ENCODE data around the gene MYBPC2.
A peak's percentile ranks its signal among the peaks of the same experiment; 100 is the strongest.
"Not testable (repeated sequence)": the region's sequence is repeated elsewhere in the genome, so short reads cannot be mapped to it uniquely, and the experiment has no call there.

The MYBPC2 gene

DNA sequence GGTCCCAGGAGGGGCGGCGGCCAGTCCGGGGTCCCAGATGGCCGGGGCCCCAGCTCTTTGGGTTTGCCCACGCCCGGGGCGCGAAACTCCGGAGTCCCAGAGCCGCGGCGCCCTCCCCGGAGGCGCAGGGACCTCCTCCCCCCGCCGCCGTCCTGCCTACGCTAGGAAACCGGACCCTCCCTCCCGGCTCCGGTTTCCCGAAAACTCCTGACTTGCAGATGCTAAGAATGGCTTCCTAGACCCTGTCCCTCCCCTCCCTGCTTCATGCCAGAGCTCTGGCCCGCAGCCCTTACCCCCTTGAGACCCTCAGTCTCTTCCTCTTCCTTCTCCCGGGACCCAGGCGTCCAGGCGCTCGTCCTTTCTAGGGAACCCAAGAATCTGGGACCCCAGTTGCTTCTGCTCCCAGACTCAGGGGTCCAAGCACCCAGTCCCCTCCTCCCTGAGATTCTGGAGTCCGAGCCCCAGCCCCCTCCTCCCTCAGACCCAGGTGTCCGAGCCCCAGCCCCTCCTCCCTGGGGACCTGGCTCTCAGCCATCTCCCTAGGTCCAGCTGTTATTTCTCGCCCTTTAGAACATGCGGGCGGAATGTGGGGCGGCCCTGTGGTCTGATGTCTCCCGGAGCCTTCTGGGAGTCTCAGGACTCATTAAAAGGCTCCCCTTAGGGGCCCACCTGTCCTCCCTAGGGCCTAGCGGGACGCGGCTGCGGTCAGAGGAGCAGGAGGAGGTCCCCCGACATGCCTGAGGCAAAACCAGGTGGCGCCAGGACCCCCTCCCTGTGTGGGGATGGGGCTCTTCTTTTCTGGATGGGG lies at the start of gene MYBPC2:
Gene MYBPC2, plus strand, starts transcription at position 672 of the 808 bp plus-strand sequence. Its CDS starts 62 bp downstream, at position 734.
- DNase-seq (ENCODE audit: low read depth) = no peak

DNA sequence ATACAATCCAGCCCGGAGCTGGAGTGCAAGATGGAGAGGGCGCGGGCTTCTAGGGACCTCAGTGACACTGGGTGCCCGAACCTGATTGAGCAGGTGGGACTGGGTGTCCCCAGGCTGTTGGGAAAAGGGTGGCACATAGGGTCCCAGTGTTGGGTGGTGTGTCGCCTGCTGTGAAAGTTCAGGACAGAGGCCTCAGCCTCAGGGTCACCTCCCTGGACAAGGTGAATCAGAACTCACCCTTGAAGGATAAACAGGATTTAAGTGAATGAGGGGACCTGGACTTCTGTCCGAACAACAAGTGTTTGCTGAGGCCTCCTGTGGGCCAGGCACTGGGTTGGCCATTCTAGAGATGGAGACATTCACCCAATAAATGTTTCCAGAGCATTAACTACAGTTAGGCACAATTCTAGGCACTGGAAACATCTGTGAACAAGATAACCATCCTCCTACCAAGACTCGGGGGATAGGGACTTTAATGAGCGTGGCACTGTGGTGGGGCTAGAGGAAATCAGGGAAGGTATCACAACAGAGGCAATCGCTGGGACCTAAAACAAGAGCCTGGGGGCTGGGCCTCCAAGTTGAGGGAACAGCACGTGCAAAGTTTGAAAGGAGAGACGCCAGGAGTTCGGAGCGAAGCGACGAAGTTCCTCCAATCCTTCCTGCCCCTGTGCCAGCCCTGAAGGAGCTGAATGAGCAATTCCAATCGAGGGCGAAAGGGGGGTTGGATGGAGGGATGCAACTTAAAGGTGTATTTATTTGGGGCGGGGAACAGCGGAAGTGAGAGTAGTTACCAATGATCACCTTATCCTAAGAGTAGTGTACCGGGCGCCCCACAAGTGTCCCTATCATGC lies 49.5 kb upstream of the MYBPC2 start:
- no peak for DNase-seq (ENCODE audit: low read depth)

DNA sequence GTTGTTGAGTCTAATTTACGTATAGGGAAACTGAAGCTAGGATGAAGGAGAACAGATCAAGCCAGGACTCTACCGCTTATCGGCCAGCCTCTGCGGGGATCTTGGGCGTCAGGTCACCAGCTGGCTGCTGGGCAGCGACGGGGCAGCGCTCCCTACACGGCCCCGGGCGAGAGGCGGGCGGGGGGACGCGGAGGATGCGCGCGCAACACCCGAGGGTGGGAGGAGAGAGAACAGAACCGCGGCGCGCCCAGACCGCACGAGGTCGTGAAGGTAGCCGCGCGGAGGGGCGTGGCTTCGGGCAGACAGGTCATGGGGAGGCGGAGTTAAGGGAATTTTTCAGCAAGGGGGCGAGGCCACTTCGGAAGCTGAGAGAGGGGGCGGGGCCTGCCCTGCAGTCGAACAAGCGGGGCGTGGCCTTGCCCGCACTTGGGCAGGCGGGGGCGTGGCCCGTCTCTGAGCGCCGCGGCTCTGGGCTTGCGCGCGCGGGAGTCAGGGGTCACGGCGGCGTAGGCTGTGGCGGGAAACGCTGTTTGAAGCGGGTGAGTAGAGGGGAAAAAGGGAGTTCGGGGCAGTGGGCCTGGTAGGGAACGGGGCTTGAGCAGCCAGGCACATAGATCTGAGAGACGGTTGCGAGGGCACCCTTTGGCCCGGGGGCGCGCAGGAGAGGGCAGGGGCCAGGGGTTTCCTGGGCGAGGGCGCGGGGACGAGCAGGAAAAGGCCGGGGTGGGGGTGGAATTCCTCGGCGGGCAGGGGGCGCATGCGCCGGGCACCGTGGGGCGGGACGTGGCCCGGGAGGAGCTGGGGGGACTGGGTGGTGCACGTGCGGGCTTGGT lies 48.6 kb upstream of the MYBPC2 start, which contains the start of gene POLD1:
Gene POLD1, plus strand, starts transcription at position 496 of the 833 bp plus-strand sequence. CDS start 14,505 bp downstream, outside the sequence.
- DNase-seq (ENCODE audit: low read depth) = peak; percentile 86

DNA sequence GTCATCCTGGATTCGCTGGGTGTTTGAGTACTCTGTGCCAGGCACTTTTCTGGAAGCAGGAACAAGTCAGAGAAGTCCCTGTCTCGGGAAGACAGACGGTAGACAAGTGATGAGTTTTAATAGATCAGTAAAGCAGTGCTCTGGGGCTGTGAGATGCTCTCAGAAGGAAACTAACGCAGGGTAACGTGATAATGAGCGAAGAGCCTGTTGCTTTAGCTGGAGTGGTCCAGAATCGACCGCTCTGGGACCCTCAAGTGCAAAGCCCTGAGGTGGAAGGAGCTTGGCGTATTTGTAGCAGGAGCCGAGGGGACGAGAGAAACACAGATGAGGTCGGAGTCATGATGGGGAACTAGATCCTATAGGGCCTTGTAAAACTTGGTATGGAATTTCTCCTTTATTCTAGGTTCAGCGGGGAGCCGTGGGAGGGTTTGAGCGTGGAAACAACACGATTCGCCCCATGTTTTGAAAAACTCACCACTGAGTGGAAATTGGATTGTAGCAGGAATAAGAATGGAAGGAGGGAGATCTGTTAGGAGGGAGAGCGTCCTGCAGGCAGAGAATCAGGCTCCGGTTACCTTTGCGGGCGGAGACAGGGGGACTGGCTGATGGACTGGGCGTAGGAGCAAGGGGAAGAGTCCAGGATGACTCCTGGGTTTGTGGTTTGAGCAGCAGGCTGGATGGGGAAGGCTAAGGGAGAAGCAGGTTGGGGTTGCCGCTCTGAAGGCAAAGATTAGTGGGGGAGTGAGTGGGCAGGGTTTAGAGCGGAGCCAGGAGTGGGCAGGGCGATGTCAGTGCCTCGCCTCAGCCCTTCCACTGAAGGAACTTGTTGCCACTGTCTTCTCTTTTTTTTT lies 47.8 kb upstream of the MYBPC2 start:
- DNase-seq (ENCODE audit: low read depth) = no peak

DNA sequence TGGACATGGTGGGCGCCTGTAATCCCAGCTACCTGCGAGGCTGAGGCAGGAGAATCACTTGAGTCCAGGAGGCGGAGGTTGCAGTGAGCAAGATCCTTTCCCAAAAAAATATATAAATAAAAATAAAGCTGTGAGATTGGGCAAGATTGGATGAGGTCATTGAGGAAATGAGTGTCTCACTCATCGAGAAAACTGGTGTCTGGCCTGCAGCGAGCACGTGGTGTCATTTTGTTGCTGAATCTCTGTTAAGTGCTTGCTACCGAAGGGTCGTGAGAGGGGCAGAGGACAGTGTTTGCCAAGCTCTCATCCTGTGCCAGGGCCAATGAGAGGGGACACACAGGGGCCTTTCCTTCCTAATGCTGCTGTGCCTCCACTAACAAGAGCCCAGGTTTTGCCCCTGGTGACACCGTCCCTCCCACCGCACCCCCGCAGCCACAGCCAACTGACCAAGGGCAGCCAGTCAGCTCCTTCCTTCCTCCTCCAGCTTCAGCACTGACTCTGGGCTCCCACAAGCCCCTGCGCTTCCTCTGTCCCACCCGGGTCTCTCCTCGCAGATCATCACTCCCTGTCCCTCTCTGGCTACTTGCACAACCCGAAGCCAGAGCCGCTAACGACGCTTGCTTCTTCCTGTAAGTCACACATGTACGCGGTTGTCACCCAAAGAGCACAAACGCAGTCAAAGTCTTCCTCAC lies 45.4 kb upstream of the MYBPC2 start:
- DNase-seq (ENCODE audit: low read depth) = peak; percentile 54

DNA sequence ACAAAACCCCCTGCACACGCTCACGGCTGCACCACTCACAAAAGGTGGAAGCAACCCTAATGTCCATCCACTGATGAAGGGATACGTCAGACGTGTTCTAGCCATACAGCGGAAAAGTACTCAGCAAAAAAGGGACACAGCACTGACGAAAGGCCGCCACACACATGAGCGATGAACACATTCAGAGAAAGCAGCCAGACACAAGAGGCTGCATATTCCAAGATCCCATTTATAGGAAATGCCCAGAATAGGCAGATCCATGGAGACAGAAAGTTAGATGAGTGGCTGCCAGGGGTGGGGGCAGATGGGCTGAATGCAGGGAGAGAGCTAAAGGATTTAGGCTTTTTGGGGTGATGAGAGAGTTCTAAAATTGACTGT lies 44.8 kb upstream of the MYBPC2 start:
- no peak for DNase-seq (ENCODE audit: low read depth)

DNA sequence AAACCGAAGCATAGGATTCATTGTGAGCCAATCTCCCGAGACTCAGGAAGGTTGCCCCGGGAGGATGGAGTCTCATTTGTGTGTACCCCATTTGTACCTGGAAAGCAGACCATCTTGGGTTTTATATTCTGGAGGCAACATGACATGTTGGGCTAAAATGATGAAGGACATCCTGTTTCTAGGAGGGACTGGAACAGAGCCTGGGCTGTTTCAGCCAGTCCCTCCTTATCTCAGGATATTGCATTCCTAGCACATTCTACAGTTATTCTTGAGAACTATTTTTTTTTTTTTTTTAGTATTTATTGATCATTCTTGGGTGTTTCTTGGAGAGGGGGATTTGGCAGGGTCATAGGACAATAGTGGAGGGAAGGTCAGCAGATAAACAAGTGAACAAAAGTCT lies 42.4 kb upstream of the MYBPC2 start:
- DNase-seq (ENCODE audit: low read depth) = not testable (repeated sequence)

DNA sequence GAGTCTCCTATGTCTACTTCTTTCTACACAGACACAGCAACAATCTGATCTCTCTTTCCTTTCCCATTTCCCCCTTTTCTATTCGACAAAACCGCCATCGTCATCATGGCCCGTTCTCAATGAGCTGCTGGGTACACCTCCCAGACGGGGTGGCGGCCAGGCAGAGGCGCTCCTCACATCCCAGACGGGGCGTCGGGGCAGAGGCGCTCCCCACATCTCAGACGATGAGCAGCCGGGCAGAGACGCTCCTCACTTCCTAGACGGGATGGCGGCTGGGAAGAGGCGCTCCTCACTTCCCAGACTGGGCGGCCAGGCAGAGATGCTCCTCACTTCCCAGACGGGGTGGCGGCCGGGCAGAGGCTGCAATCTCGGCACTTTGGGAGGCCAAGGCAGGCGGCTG lies 41.7 kb upstream of the MYBPC2 start:
- DNase-seq (ENCODE audit: low read depth) = not testable (repeated sequence)

DNA sequence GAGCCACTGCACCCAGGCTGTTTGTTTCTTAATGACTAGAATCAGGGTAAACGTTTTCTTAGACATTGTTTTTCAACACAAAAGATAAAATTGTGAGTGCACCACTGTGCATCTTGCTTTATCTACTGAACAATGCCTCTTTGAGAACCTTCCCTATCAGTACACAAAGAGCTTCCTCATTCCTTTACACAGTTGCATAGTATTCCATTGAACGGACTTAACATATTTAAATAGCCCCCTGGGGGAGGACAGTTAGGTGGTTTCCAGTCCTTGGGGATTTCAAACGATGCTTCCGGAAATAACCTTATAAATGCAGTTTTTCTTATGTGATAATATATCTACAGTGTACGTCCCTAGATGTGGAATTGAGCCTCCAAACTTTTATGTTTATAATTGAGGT lies 39.9 kb upstream of the MYBPC2 start:
- no peak for DNase-seq (ENCODE audit: low read depth)

DNA sequence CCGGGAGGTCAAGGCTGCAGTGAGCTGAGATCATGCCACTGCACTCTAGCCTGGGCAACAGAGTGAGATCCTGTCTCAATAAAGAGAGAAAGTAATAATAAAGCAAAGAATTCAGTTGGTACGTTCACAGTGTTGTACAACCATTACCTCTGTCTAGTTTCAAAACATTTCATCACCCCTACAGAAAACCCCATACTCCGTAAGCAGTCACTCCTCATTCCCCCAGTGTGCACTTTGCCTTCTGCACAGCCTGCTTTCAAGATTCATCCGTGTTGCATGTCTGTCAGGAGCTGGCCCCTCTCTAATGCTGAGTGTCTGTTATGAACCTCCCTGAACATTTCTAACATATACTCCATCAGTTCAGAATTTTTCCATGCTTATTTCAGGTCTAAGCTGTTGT lies 39.1 kb upstream of the MYBPC2 start:
- no peak for DNase-seq (ENCODE audit: low read depth)

DNA sequence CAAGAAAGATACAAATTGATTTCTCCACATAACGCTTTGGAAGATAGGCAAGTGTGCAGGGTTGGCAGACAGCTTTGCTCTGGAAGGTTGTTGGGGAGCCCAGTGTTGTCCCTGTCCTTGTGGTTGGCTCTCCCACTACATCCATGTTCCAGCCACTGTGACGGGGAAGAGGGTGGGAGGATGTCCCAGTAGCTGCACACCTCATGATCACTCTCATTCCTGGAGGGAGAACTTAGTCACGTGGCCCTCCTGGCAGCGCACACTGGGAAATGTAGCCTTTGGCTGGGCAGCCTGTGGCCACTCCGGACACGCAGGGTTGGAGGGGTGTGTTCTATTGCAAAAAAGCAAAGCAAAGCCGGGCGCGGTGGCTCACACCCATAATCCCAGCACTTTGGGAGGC lies 38.7 kb upstream of the MYBPC2 start:
- no peak for DNase-seq (ENCODE audit: low read depth)

DNA sequence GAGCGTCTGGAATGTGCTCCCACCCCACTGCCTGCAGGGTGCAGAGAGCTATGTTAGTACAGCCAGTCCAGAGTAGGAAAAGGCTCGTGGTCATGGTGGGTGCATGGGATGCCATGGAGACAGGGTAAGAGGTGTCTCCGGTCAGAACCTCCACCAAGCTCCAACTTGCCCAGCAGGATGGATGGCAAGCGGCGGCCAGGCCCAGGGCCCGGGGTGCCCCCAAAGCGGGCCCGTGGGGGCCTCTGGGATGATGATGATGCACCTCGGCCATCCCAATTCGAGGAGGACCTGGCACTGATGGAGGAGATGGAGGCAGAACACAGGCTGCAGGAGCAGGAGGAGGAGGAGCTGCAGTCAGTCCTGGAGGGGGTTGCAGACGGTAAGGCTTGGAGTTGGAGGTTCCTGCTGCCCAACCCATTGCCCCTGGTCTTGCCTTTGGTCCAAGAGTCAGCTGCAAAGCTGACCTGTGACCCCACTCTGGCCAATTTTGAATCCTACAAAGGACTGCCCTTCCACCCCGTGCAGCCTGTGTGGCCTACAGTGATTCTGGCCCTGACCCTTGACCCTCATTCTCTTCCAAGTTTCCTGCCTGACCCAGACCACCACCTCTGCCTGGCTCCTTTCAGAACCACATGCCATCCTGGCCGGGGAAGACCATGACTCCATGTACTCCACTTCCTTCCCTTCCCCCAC lies 33.9 kb upstream of the MYBPC2 start:
- DNase-seq (ENCODE audit: low read depth) = no peak

DNA sequence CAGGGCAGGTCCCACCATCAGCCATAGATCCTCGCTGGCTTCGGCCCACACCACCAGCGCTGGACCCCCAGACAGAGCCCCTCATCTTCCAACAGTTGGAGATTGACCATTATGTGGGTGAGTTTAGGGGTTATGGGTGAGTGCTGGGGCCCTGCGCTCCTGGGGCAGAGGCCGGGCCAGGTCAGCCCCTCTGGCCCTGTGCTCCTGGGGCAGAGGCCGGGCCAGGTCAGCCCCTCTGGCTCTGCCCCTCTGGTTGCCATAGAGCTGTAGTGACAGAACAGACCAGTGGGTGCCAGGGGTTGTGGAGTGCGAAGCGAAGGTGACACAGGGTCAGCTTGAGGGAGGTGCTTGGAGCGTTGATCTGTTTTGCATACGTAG lies 33.3 kb upstream of the MYBPC2 start:
- no peak for DNase-seq (ENCODE audit: low read depth)

DNA sequence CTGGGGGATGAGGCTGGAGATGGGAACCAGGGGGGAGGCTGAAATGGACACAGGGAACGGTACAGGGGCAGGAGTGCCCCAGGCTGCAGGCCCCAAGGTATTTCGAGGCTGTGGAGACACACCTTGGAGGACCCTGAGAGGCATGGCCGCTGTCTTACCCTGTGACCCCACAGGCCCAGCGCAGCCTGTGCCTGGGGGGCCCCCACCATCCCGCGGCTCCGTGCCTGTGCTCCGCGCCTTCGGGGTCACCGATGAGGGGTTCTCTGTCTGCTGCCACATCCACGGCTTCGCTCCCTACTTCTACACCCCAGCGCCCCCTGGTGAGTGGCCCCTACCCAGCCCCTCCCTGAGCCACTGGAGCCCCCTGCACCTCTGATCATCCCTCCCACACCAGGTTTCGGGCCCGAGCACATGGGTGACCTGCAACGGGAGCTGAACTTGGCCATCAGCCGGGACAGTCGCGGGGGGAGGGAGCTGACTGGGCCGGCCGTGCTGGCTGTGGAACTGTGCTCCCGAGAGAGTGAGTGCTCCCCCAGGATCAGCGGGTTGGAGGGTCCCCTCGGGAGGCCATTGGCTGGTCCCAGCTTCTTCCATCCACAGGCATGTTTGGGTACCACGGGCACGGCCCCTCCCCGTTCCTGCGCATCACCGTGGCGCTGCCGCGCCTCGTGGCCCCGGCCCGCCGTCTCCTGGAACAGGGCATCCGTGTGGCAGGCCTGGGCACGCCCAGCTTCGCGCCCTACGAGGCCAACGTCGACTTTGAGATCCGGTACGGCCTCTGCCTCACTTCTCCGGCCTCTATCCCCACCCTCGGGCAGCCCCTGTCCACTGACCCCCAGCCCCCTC lies 30.9 kb upstream of the MYBPC2 start:
- no peak for DNase-seq (ENCODE audit: low read depth)

DNA sequence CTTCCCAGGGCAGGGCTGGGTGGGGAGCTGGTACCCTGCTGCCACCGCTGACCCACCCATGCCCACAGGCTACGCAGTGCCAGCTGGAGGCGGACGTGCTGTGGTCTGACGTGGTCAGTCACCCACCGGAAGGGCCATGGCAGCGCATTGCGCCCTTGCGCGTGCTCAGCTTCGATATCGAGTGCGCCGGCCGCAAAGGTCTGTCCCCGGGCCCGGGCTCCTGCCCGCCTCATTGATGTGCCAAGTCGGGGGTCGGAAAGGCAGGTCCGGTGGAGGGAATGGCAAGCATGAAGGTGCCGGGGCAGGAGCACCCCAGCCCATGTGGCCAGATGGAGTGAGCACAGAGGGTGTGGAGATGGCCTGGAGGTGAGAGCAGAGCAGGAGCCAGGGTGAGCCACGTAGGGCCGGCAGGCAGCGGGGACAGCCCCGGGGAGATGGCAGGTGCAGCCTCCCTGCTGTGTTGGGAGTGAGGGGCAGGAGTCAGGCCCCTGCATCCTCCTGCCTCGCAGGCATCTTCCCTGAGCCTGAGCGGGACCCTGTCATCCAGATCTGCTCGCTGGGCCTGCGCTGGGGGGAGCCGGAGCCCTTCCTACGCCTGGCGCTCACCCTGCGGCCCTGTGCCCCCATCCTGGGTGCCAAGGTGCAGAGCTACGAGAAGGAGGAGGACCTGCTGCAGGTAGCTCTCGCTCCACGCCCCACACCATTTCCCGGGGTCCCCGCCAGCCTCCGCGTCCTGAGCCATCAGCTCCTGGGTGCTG lies 30.0 kb upstream of the MYBPC2 start:
- DNase-seq (ENCODE audit: low read depth) = no peak

DNA sequence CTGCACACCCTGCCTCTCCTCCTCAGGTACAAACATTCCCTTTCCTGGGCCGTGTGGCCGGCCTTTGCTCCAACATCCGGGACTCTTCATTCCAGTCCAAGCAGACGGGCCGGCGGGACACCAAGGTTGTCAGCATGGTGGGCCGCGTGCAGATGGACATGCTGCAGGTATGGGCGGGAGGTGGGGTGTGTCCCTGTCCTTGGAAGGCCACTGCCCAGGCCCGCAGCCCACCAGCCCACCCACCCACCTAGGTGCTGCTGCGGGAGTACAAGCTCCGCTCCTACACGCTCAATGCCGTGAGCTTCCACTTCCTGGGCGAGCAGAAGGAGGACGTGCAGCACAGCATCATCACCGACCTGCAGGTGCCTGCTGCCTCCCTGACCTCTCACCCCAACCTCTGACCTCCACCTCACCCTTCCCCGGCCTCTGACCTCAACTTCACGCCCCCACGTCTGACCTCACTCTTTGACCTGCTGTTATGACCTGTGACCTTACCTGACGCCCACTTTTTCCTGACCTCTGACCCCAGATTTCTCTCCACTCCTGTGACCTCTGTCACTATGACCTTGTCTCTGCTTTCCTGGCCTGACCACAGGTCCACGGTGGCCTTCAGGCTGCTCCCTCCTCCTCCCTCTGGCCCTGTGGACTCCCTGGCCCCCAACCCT lies 26.4 kb upstream of the MYBPC2 start:
- no peak for DNase-seq (ENCODE audit: low read depth)

DNA sequence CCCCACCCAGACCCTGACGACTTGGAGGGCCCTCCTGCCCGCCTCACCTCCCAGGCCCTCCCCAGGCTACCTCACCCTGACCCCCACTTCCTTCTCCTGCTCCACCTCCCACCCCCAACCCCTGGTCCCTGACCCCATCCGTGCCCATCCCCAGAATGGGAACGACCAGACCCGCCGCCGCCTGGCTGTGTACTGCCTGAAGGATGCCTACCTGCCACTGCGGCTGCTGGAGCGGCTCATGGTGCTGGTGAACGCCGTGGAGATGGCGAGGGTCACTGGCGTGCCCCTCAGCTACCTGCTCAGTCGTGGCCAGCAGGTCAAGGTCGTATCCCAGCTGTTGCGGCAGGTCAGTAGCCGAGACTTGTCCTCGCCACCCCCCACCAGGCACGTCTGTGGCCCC lies 25.9 kb upstream of the MYBPC2 start:
- no peak for DNase-seq (ENCODE audit: low read depth)

DNA sequence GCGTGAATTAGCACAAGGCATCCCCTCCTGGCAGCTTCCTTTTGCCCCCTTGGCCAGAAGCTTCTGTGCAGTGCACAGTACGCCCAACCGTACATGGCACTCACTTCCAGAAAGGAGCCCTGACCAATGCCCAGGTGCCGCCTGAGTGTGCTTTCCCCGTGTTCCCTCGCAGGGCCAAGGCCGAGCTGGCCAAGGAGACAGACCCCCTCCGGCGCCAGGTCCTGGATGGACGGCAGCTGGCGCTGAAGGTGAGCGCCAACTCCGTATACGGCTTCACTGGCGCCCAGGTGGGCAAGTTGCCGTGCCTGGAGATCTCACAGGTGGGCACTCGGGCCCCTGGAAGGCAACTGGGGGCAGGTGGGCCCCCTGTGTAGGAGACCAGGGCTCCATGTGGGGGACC lies 23.3 kb upstream of the MYBPC2 start:
- DNase-seq (ENCODE audit: low read depth) = no peak

All from HS-5 (cell line).